GM12872 (cell line): ENCODE measurements around the gene IRAK2.

ENCODE experiments used
- TF ChIP-seq, protein P1 (sequence below): IDR thresholded peaks from 3 replicates; pipeline ENCODE4 v1.5.1; 2011; ENCODE audit warnings: low read depth, mild to moderate bottlenecking, low read length, moderate library complexity; ENCODE audit not compliant: insufficient read depth

The IRAK2 gene

DNA sequence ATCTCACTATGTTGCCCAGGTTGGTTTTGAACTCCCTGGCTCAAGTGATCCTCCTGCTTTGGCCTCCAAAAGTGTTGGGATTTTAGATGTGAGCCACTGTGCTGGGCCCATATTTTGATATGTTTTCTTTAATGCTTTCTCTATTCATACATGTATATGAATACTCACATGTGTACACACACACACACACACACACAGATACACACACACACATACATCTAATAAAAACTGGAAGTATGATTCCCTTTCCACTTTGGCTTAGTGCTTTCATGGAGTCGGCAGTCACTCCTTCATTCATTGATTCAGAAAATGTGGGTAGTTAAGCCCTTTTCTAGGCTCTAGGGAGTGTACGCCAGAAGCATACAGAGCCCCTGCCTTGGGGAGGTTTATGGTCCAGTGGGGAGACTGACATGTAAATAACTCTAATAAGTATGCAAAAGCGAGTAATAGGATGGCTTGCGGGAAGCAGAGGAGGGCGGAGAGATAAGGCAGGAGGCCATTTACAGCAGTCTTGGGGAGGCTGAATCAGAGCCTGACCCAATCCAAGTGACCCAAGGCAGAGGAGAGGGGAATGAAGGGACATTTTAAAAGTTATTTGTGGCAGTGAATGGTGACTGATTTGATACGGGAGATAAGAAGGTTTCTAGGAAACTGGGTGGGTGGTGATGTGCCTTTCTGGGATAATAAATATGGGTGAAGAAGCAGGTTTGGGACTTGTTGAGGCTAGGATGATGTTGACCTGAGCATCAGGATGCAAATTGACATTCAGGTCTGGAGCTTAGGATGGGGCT, 51.1 kb downstream of the IRAK2 start:
- TF ChIP-seq, protein P1, sequence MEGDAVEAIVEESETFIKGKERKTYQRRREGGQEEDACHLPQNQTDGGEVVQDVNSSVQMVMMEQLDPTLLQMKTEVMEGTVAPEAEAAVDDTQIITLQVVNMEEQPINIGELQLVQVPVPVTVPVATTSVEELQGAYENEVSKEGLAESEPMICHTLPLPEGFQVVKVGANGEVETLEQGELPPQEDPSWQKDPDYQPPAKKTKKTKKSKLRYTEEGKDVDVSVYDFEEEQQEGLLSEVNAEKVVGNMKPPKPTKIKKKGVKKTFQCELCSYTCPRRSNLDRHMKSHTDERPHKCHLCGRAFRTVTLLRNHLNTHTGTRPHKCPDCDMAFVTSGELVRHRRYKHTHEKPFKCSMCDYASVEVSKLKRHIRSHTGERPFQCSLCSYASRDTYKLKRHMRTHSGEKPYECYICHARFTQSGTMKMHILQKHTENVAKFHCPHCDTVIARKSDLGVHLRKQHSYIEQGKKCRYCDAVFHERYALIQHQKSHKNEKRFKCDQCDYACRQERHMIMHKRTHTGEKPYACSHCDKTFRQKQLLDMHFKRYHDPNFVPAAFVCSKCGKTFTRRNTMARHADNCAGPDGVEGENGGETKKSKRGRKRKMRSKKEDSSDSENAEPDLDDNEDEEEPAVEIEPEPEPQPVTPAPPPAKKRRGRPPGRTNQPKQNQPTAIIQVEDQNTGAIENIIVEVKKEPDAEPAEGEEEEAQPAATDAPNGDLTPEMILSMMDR: no peak

DNA sequence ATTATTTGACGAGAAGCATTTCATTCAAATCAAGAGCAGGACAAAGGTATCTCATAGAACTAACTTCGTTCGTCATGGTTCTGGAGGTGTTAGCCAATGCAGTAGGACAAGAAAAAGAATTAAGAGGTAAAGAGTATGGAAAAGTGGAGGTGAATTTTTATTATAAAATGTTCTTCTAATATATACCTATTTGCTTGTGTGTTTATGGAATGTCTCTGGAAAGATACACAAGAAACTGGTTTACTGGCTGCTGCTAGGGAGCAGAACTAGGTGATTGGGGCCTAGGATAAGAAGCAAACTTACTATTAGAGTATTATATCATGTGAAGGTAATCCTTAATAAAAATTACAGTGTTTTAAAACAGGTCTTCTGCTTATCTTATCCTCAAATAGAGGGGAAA, 52.6 kb downstream of the IRAK2 start:
- TF ChIP-seq, protein P1: no peak

DNA sequence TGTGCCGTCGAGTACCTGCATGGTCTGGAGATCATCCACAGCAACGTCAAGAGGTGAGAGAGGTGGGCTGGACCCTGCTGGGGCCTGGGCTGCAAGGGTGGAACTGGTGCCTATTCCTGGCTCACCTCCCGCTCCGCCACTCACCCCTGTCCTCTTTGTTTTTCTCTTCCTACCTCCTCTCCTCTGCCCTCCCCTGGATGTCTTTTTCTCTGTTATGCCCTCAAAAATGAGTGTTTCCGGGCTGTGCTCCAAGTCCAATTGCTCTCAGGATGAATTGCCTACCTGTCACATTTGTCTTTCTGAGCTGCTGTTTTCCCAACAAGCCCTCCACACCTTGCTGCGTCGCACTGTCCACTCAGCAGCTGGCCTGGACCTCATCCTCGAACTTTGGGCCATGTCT, 55.0 kb downstream of the IRAK2 start:
- TF ChIP-seq, protein P1: no peak

DNA sequence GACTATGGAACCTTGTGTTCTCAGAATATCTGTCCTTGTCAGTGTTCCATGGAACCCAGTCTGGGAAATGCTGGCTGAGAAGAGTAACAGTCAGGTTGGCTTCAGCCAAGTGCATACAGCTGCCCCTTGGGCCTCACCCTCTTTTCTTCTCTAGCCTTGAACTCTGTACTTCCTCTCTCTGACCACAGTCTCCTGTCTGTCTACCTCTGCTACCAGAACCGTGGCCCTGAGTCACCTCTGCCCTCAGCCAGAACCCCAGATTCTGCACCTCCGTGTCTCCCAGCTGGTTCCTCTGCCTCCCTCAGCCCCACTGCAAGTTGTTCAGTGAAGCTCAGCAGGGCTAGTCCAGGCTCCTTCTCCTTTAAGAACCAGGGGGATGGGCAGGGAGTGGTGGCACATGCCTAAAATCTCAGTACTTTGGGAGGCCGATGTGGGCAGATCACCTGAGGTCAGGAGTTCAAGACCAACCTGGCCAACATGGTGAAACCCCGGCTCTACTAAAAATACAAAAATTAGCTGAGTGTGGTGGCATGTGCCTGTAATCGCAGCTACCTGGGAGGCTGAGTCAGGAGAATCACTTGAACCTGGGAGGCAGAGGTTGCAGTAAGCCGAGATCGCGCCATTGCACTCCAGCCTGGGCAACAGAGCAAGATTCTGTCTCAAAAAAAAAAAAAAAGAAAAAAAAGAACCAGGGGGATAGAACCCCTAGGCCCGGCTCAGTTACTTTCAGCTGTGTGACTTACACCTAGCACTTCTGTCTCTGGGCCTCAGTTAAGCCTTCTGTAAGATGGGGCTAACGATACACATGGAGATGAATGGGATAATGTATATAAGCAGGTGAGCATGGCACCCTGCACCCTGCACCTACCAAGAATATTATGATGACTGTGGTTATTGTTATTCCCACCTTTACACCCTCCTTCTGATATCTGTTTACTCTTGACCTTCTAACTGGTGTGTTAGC, 59.2 kb downstream of the IRAK2 start:
- TF ChIP-seq, protein P1: no peak

DNA sequence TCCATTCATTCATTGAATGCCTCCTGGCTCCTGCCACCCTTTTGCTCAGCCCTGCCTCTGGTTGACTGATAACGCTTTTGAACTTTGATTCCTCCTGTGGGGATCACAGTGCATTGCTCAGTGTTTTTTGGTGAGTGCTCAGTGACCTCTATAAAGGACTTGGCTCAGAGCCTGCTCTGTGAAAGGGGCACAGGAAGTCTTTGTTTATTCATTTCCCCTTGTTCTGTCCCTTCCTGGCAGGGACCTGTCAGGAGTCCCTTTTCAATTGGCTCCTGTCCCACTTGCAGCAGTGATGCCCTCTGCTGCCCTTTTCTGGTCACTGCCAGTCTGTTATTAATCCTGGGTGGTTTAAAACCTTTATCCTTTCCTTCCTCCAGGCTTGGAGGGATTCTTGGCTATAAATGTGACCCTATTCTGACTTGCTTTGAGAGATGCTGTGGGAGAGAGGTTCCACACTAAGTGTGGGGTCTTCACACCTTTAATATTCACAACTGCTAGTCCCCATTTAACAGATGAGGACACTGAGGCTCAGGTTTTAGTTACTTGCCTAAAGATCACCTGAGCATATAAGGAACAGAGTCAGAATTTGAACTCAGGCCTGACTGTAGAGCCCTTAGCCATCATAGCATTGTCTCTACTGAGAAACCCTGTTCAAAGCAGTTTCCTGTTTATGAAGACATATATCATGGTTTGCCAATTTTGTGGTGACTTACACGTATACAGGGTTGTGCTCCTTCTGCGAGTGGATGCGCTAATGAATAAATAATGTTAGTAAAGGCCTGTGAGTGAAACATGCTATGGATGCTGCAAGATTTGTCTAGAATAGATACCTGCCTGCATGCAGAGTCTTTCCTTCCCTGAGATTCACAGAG, 60.3 kb downstream of the IRAK2 start:
- TF ChIP-seq, protein P1: peak; percentile 82

DNA sequence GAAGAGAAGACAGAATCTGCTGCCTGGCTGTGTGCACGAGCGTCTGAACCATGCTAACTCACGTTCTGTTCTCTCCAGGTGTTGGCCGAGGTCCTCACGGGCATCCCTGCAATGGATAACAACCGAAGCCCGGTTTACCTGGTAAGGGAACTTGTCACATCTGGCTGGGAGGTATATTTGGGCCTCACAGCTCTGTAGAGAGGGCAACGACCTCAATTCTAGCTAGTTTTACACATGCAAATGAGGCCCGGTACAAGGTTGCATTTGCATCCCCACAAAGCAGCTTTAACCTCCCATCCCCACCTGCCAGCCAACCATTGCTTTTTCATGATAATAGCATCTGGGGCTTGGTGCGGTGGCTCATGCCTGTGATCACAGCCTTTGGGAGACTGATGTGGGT, 61.6 kb downstream of the IRAK2 start:
- TF ChIP-seq, protein P1: no peak
